SHP77 (cell line): ENCODE measurements around the gene LRRC34.

Source experiments
- DNase-seq, 2 experiments: peaks; one replicate each; lab custom pipeline; 2025; lab: John Stamatoyannopoulos, UW

The LRRC34 gene

GRCh38 chr3:169813757-169814517 is 1.2 kb upstream of the LRRC34 start:
- peak; percentile 65 to 82 for DNase-seq

GRCh38 chr3:169813278-169813677 is 574 bp upstream of the LRRC34 start:
- DNase-seq = peak in 1 of 2 experiments; percentile 31

DNA sequence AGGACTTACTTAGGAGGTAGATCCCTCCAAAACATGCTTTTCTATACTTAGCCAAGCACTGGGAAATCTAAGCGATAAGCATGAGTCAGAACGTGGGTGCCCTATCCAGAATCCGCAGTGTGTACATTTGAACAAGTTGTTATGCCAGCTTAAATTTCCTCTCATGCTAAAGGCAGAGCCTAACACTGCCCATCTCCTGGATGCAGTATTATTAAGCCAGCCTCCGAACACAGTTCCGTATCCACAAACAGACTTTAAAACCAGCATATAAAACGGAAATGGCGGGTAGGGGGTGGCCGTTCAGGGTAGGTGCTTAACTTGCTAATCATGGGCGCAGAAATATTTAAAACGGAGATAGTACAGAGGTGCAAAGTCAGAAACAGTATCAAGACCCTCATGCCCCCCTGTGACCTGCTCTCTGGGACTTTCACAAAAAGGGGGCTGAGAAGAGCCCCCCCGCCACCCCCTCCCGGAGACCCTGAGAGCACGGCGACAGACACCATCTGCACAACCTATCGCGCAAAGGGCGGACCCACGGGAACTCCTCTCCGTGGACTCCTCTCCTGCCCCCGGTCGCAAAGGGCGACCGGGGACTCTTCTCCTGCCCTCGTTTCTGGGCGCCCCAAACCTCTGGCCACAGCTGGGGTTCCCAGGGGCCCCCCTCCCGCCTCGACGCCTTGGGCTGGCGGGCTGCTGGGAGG is 923 bp downstream of the LRRC34 start:
- peak; percentile 41 to 52 for DNase-seq

GRCh38 chr3:169809230-169809795 is 3.4 kb downstream of the LRRC34 start:
- DNase-seq = no peak

DNA sequence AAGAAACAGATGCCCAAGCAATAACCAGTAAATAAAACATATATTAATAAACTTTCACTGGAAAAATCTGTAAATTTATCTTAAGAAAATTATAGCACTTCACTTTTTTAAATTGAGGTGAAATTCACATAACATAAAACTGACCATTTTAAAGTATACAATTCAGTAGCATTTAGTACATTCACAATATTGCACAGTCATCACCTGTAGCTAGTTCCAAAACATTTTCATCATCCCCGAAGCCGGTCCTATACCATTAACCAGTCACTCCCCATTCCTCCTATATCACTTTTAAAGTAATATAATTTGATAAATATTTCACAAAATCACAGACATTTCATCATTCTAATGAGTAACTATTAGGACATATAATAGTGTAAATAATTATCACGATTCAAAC is 8.0 kb downstream of the LRRC34 start:
- no peak for DNase-seq

DNA sequence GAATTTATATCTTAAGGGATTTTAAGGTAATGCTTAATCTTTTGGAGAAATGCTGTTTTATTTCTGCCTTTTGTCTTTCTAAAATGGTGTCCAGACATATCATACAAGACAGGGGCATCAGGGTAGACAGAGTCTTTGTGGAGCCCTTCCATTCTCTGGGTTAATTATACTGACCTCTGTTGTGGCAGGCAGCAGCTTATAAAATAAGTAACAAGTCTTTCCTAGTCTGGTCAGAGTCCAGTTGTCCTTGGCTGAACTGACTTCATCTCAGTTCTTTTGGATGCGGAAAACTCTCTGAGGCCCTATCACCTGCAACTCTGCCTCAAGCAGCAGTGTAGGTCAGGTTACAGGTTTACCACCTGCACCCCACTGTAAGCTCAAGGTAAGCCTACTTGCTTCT is 20.3 kb downstream of the LRRC34 start:
- DNase-seq = no peak

- no peak for DNase-seq
Measured at GRCh38 chr3:169790687-169791429, 21.8 kb downstream of the LRRC34 start.

GRCh38 chr3:169790219-169790618 is 22.5 kb downstream of the LRRC34 start:
- no peak for DNase-seq

DNA sequence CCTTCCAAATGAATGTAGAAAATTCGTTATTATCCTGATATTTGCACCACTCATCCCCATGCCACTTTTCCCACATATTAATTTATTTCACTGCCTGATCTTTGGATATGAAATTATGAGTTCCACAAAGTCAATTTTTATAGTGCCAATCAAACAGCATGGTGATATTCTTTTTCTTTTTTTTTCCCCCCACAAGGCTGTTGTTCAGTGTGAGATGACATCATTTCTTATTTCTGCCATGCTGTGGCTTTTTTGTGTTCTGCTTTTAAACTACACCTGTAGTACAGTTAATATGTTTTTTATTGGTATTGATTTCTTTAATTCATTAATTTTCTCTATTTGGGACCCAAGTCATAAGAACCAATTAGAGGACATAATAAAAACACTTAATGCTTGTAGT is 24.9 kb downstream of the LRRC34 start:
- DNase-seq = no peak

DNA sequence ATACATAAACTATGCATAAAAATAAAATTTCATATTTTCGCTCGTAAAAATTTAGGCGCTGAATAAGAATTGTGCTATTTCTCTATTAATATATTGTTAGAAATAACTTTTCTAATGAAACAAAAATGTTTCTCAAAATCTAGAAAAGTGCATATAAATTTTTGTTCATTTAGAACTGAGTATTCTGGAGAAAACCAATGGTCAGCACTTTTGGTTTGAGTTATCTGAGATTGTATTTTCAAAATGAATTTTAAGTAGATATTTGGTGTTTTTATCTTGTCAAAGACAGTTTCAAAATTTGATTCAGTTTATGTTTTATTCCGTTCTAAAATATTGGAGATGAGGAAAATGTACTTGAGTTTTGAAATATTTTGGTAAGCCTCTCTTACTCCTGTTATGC is 25.6 kb downstream of the LRRC34 start:
- DNase-seq = no peak

DNA sequence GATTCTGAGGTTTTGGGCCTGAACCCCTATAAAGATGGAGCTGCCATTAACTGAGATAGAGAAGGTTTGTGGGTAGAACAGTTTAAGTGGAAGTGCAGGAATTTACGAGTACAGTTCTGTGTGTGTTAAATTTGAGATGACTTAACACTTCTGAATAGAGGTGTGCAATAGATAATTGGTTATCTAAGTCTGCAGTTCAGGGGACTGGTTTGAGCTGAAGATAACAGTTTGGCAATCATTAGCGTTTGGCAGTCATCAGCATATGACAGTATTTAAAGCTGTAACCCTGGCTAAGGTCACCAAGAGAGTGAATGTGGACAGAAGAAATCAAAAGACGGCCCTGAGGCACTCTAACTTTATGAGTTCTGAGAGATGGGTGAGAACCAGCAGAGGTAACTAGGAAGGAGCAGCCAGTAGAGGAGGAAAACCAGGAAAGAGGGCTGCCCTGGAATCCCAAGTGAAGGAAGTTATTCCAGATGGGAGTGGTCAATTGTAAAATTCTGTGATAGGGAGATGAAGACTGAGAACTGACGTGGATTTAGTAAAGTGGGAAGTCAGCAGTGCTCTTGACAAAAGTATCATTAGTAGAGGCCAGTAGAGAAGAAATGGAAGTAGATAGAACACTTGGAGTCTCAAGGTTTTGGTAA is 31.4 kb downstream of the LRRC34 start:
- DNase-seq = no peak

DNA sequence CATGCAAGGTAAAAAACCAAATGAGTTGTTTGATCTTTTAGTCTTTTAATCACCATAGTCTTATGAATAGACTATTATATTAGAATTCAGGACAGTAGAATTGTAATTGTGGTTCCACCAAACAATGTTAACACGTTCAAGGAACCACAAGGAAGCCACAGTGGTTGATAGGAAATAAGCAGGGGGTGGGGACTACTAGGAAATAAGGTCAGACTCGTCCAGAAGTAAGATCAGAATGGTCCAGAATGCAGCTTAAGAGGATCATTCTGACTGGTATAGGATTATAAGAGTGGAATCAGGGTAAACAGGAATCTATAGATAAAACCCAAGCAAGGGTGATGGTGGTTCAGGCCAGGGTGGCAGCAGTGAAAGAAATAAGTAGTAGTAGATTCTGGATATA is 32.0 kb downstream of the LRRC34 start:
- DNase-seq = no peak

DNA sequence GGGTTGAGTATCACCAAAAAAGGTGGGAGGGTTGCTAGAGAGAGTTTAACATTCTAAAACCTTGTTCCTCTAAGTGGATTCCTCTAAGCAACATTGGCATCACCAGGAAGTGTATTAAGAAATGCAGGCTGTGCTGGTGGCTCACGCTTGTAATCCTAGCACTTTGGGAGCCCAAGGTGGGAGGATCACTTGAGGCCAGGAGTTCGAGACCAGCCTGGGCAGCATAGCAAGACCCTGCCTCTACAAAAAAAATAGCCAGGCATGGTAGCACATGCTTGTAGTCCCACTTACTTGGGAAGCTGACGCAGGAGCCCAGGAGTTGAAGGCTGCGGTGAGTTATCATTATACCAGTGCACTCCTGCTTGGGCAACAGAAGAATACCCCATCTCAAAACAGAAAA is 34.9 kb downstream of the LRRC34 start:
- no peak for DNase-seq

DNA sequence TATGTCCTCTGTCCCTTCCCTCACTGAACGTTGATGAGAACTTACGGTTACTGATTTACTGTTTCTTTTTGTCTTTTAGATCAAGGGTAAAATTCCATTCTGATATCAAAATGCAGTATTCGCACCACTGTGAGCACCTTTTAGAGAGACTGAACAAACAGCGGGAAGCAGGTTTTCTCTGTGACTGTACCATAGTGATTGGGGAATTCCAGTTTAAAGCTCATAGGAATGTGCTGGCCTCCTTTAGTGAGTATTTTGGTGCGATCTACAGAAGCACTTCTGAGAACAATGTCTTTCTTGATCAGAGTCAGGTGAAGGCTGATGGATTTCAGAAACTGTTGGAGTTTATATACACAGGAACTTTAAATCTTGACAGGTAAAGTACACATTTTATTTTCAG is 38.5 kb downstream of the LRRC34 start:
- DNase-seq = no peak

- peak; percentile 76 to 85 for DNase-seq
Measured at GRCh38 chr3:169772897-169773816, 39.5 kb downstream of the LRRC34 start, which contains the start of gene MYNN. Gene MYNN, plus strand, starts transcription at chr3:169773396. Its CDS starts 900 bp downstream, at chr3:169774296.

- peak; percentile 76 to 79 for DNase-seq
Measured at GRCh38 chr3:169772305-169772896, 40.3 kb downstream of the LRRC34 start.

DNA sequence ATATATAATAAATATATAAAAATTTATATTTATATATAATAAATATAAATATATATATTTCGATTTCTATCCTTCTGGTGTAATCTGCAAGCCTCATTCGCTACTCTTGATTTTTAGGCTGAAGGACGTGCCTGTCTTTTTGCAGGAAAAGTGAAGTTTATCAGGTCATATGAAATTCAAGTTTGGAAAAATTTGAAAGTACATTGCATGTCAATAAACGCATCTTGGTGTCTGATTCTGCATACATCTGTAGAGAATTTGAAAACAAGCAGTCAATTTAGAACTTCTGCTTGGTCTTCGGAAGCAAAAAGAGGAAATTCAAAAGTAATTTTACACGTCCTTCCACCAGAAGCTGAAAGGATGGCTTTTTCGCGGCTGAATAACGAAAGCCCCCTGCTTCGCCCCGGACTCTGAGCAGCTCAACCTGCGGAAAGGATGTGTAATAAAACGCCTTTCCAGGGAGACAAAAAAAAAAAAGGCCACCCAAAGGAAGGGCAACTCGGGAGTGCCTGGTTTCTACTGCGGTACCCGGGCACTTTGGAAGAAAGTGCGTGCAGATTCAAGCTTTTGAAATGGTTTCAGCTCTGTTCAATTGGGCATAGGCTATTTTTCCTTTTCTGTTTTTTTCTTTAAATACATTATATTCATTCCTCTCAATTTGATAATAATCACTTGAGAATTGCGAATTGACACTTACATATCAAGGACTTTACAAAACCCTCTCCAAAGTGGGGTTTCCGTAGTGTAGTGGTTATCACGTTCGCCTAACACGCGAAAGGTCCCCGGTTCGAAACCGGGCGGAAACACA is 41.0 kb downstream of the LRRC34 start:
- peak; percentile 81 to 85 for DNase-seq

GRCh38 chr3:169769287-169770181 is 43.2 kb downstream of the LRRC34 start, which contains the start of gene ACTRT3:
Gene ACTRT3, minus strand, starts transcription at chr3:169769561. Its CDS starts 41 bp downstream, at chr3:169769520.
- no peak for DNase-seq
